H1 (cell line): ENCODE measurements around the gene KATNBL1. TPM values are rescaled to one million over a fixed set of nuclear protein-coding genes. Genes with fewer than 3 reads are reported as not detected.
A peak's percentile ranks its signal among the peaks of the same experiment; 100 is the strongest.

Source experiments
- CTCF ChIA-PET: fragments of 300-600 bp; sonication (Branson Sonifier 250); formaldehyde crosslinking; loops from one replicate; lab custom pipeline; 2021; ENCODE audit not compliant: partially characterized antibody; lab: Charles Lee
- POLR2A ChIA-PET: fragments of 300-600 bp; sonication (Branson Sonifier 250); formaldehyde crosslinking; loops from one replicate; lab custom pipeline; 2021; ENCODE audit warnings: inconsistent platforms; ENCODE audit not compliant: partially characterized antibody; lab: Charles Lee
- DNase-seq, 2 experiments: peaks; one replicate each; pipeline versions ENCODE4 v3.0.0 to v3.0.0-alpha.2; 2010 to 2022; ENCODE audit warnings: low spot score in 2 of 2, low read depth in 1 of 2, mixed read lengths in 1 of 2
- FAIRE-seq: peaks from 2 replicates; lab custom pipeline; 2011; peaks lifted over from hg19 to GRCh38; lab: Jason Lieb, UNC
- H2AFZ ChIP-seq: 2 replicates; pipeline ENCODE4 v1.8.1; 2012; ENCODE audit warnings: low read length, inconsistent platforms
- H2AK5ac ChIP-seq: 2 replicates; pipeline ENCODE4 v1.6.1; 2013; ENCODE audit warnings: low read depth, low read length
- H2BK120ac ChIP-seq: replicated peaks from 2 replicates; pipeline ENCODE3; 2013; ENCODE audit warnings: low read depth, low read length, inconsistent platforms
- H2BK12ac ChIP-seq: 2 replicates; pipeline ENCODE4 v1.6.1; 2013; ENCODE audit warnings: low read depth, low read length
- H2BK15ac ChIP-seq: 2 replicates; pipeline ENCODE4 v1.6.1; 2013; ENCODE audit warnings: low read length
- H2BK20ac ChIP-seq: 2 replicates; pipeline ENCODE4 v1.6.1; 2013; ENCODE audit warnings: low read length
- H2BK5ac ChIP-seq: 2 replicates; pipeline ENCODE4 v1.6.1; 2013; ENCODE audit warnings: low read depth, low read length
- H3K14ac ChIP-seq: 2 replicates; pipeline ENCODE4 v1.6.1; 2013; ENCODE audit warnings: inconsistent platforms; ENCODE audit not compliant: insufficient read length
- H3K18ac ChIP-seq: 2 replicates; pipeline ENCODE4 v1.6.1; 2013; ENCODE audit warnings: low read length; ENCODE audit errors: extremely low read depth
- H3K23ac ChIP-seq: 2 replicates; pipeline ENCODE4 v1.6.1; 2013; ENCODE audit warnings: inconsistent platforms; ENCODE audit not compliant: insufficient read length
- H3K23me2 ChIP-seq: 2 replicates; pipeline ENCODE4 v1.6.1; 2013; ENCODE audit warnings: low read depth, low read length
- H3K27ac ChIP-seq: 2 replicates; pipeline ENCODE4 v1.6.1; 2011; ENCODE audit warnings: low read depth, low read length, inconsistent platforms
- H3K27me3 ChIP-seq, 4 experiments: replicated peaks in 1 of 4; 1 replicate in 1 of 4; 2 replicates in 3 of 4; pipeline versions ENCODE4 v1.6.1 to v1.8.1; 2011 to 2013; ENCODE audit warnings: low read length in 3 of 4, mild to moderate bottlenecking in 3 of 4, inconsistent platforms in 2 of 4, mixed read lengths in 2 of 4, moderate library complexity in 1 of 4; ENCODE audit not compliant: control insufficient read depth in 3 of 4, insufficient read depth in 3 of 4; ENCODE audit errors: extremely low read depth in 1 of 4
- H3K36me3 ChIP-seq, 4 experiments: 2 replicates each; pipeline versions ENCODE4 v1.6.1 to v1.8.1; 2011 to 2013; ENCODE audit warnings: mild to moderate bottlenecking in 4 of 4, low read length in 3 of 4, moderate library complexity in 2 of 4, control low read depth in 1 of 4, inconsistent platforms in 1 of 4; ENCODE audit not compliant: insufficient read depth in 4 of 4, control insufficient read depth in 2 of 4
- H3K4ac ChIP-seq: replicated peaks from 2 replicates; pipeline ENCODE3; 2013; ENCODE audit warnings: low read length, low read depth, mixed read lengths, inconsistent platforms; ENCODE audit not compliant: insufficient read length
- H3K4me1 ChIP-seq, 4 experiments: replicated peaks in 1 of 4; 1 replicate in 1 of 4; 2 replicates in 3 of 4; pipeline versions ENCODE4 v1.6.1 to v1.8.1; 2011 to 2013; ENCODE audit warnings: low read length in 3 of 4, inconsistent platforms in 2 of 4, mixed read lengths in 1 of 4; ENCODE audit not compliant: insufficient read depth in 4 of 4, control insufficient read depth in 3 of 4
- H3K4me2 ChIP-seq, 2 experiments: 2 replicates each; pipeline versions ENCODE4 v1.6.1 to v1.8.1; 2011 to 2013; ENCODE audit warnings: low read depth in 2 of 2, low read length in 2 of 2, control low read depth in 1 of 2, inconsistent platforms in 1 of 2, mild to moderate bottlenecking in 1 of 2; ENCODE audit not compliant: insufficient read depth in 1 of 2
- H3K4me3 ChIP-seq, 4 experiments: fragments of 200-600, 300-600 bp in 1 of 4; sonication (generic), shearing (Covaris generic), sonication (Bioruptor Twin) in 1 of 4; 2 replicates each; pipeline versions ENCODE4 v1.5.1 to v1.8.1; 2011 to 2016; ENCODE audit warnings: low read length in 4 of 4, low read depth in 3 of 4, control low read depth in 2 of 4, inconsistent platforms in 2 of 4, mild to moderate bottlenecking in 2 of 4, mixed read lengths in 1 of 4, moderate library complexity in 1 of 4; ENCODE audit not compliant: insufficient read depth in 2 of 4; ENCODE audit errors: extremely low read depth in 1 of 4
- H3K56ac ChIP-seq: replicated peaks from 2 replicates; pipeline ENCODE3; 2013; ENCODE audit warnings: low read depth, mild to moderate bottlenecking, mixed read lengths, low read length, inconsistent platforms; ENCODE audit not compliant: insufficient read length
- H3K79me1 ChIP-seq: 2 replicates; pipeline ENCODE4 v1.6.1; 2013; ENCODE audit warnings: low read depth, low read length, control low read depth
- H3K79me2 ChIP-seq, 2 experiments: 2 replicates each; pipeline versions ENCODE4 v1.6.1 to v1.8.1; 2012 to 2013; ENCODE audit warnings: low read length in 2 of 2, mild to moderate bottlenecking in 2 of 2, inconsistent platforms in 1 of 2; ENCODE audit not compliant: insufficient read depth in 2 of 2, control insufficient read depth in 1 of 2
- H3K9ac ChIP-seq, 4 experiments: replicated peaks in 1 of 4; 1 replicate in 1 of 4; 2 replicates in 3 of 4; pipeline versions ENCODE4 v1.6.1 to v1.8.1; 2011 to 2013; ENCODE audit warnings: low read depth in 3 of 4, low read length in 3 of 4, control low read depth in 2 of 4, mild to moderate bottlenecking in 2 of 4, moderate library complexity in 2 of 4, inconsistent platforms in 1 of 4; ENCODE audit errors: extremely low read depth in 1 of 4
- H3K9me3 ChIP-seq, 2 experiments: 2 replicates each; pipeline versions ENCODE4 v1.6.1 to v1.8.1; 2012 to 2013; ENCODE audit warnings: mild to moderate bottlenecking in 2 of 2, moderate library complexity in 2 of 2, control low read depth in 1 of 2, inconsistent platforms in 1 of 2, low read depth in 1 of 2, low read length in 1 of 2, mixed read lengths in 1 of 2; ENCODE audit not compliant: insufficient read depth in 2 of 2
- H4K20me1 ChIP-seq, 2 experiments: replicated peaks in 1 of 2; 2 replicates each; pipeline versions ENCODE3 to v1.8.1; 2011 to 2013; ENCODE audit warnings: inconsistent platforms in 2 of 2, low read length in 2 of 2, mild to moderate bottlenecking in 1 of 2; ENCODE audit not compliant: insufficient read depth in 2 of 2, control insufficient read depth in 1 of 2
- H4K5ac ChIP-seq: 2 replicates; pipeline ENCODE4 v1.6.1; 2013; ENCODE audit warnings: low read length, low read depth, mixed read lengths, inconsistent platforms; ENCODE audit not compliant: insufficient read length
- H4K8ac ChIP-seq: 2 replicates; pipeline ENCODE4 v1.8.0; 2013; ENCODE audit warnings: mild to moderate bottlenecking, moderate library complexity, low read length, inconsistent platforms; ENCODE audit not compliant: insufficient read depth; ENCODE audit errors: extremely low read depth
- H4K91ac ChIP-seq: replicated peaks from 2 replicates; pipeline ENCODE3; 2013; ENCODE audit warnings: low read length, mixed read lengths, inconsistent platforms; ENCODE audit not compliant: insufficient read length
- BCL11A ChIP-seq, 2 experiments: IDR thresholded peaks; one replicate each; pipeline ENCODE4 v1.6.1; 2011; ENCODE audit warnings: low read depth in 2 of 2, low read length in 2 of 2, mild to moderate bottlenecking in 2 of 2
- NRF1 ChIP-seq: IDR thresholded peaks from 2 replicates; pipeline ENCODE4 v1.6.1; 2011; ENCODE audit warnings: mild to moderate bottlenecking, low read depth, low read length, improper control_type of control experiment
- SRF ChIP-seq: IDR thresholded peaks from 2 replicates; pipeline ENCODE4 v1.6.1; 2011; ENCODE audit warnings: mild to moderate bottlenecking, low read depth, low read length, moderate library complexity
- WGBS, 2 experiments: shearing (Covaris generic) in 1 of 2; methylation state at CpG; one replicate each; pipeline versions ENCODE4 v1.1.6 to v1.1.7; 2013 to 2015; ENCODE audit warnings: low lambda C conversion rate in 2 of 2, mixed read lengths in 2 of 2, inconsistent platforms in 1 of 2, low coverage in 1 of 2, missing lambda C conversion rate in 1 of 2; ENCODE audit not compliant: insufficient replicate concordance in 2 of 2, insufficient coverage in 1 of 2, insufficient read length in 1 of 2; ENCODE audit errors: extremely low coverage in 1 of 2, missing lambda C conversion rate in 1 of 2; 5-methylcytosine and 5-hydroxymethylcytosine counted together
- polyA plus RNA-seq, 7 experiments: library from polyadenylated mRNA; depleted of rRNA in 3 of 7; stranded (reverse) in 5 of 7; unstranded in 2 of 7; fragments of >200 nt in 5 of 7; fragments of 200-250 nt in 2 of 7; gene quantifications; 1 replicate in 5 of 7; 2 replicates in 1 of 7; 4 replicates in 1 of 7; pipeline versions ENCODE4 v1.2.1 to v1.2.3, GENCODE V29; 2011 to 2013; ENCODE audit warnings: missing spikeins in 2 of 7, mixed read lengths in 2 of 7
- total RNA-seq: library from RNA; stranded (reverse); fragmentation: NEBNext Ultra II Directional; extraction: Animal tissue kit (Norgen Biotek cat#: 25700); gene quantifications from 2 replicates; pipeline ENCODE4 v1.2.1, GENCODE V29; 2021
- TF ChIP-seq, protein P1 (sequence below): IDR thresholded peaks from 2 replicates; pipeline ENCODE4 v1.6.1; 2012; ENCODE audit warnings: inconsistent platforms

Gene KATNBL1
- total and polyA plus RNA-seq, 2 of the 8 experiments (the other 6 are each of a cell fraction or from before 2014, with no cell fraction given), result 14.2 to 51.4 TPM

DNA sequence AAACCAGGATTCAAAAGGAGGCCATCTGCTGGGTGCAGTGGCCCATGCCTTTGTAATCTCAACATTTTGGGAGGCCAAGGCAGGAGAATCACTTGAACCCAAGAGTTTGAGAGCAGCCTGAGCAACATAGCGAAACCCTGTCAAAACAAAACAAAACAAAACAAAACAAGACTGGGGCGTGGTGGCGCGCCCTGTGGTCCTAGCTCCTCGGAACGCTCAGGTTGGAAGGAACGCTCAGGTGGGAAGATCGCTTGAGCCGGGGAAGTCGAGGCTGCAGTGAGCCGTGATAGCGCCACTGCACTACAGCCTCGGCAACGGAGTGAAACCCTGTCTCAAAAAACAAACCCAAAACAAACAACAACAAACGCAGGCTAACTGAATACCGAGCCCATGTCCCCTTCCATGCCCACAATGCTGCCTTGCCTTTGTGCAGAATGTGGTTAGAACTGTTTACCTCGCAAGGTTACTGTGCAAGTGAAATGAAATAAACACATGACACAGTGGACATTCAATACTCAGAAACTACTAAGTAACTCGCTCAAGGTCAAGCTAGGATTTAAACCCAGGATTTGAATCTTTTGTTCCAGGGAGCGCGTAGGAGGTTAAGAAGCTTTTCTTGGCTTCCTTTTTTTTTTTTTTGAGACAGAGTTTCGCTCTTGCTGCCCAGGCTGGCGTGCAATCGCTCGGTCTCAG lies 14.2 kb upstream of the KATNBL1 start:
- Histone ChIP-seq H3K9ac (peak overlapping the region in 3 of 4 experiments; percentile 69 to 80 (median 79); a peak in 6 of 7 replicates), H2AK5ac (peak overlapping the region; percentile 43; the same call in 1 of the 2 replicates), H3K14ac (no peak overlapping the region), H3K27me3 (no peaks in the 10 kb centered on the region), H3K23me2 (peaks cover 7% of the 10 kb centered on the region), H3K4me2 (peak overlapping the region; percentile 90), H4K5ac (peak overlapping the region; percentile 17), H2BK15ac (peak overlapping the region; percentile 46; the same call in 1 of the 2 replicates), H3K18ac (no peak overlapping the region), H2AFZ (no peak overlapping the region; the same call in 1 of the 2 replicates), H3K4me1 (peaks cover 0 to 4% (median 3%) of the 10 kb centered on the region in 4 experiments; a peak in 4 of 7 replicates), H3K36me3 (peaks cover 2 to 13% (median 8%) of the 10 kb centered on the region in 4 experiments; a peak in 6 of 8 replicates), H4K8ac (peak overlapping the region; percentile 96), H3K56ac (peak overlapping the region; percentile 0), H3K79me1 (peaks cover 2% of the 10 kb centered on the region; the same call in 1 of the 2 replicates), H2BK5ac (peak overlapping the region; percentile 90), H2BK20ac (peak overlapping the region; percentile 51), H3K23ac (no peak overlapping the region), H3K4ac (no peak overlapping the region), H3K79me2 (peaks cover 4 to 27% of the 10 kb centered on the region in 2 experiments; a peak in 2 of 4 replicates), H4K91ac (no peak overlapping the region), H3K4me3 (peak overlapping the region; percentile 85 to 100 (median 94); a peak in 7 of 8 replicates), H4K20me1 (peaks cover 0 to 2% of the 10 kb centered on the region in 2 experiments), H2BK120ac (no peak overlapping the region), H3K9me3 (no peaks in the 10 kb centered on the region), H3K27ac (peak overlapping the region; percentile 82), H2BK12ac (peak overlapping the region; percentile 94; the same call in 1 of the 2 replicates)
- WGBS, 2 experiments, result 79% methylated on average over 24 of the region's 24 CpGs; no CpG with 5 or more reads in 1 of the 2 experiments
- ChIA-PET POLR2A (interaction anchor here (0.8 to 2.4 kb wide), 6 partner anchors 9 to 143 kb away, joined by 3 to 13 read pairs (median 4); partner anchors contain the start of genes KATNBL1 and LPCAT4), CTCF (interaction anchor here (0.6 to 1.6 kb wide), 5 partner anchors 10 to 757 kb away, joined by 3 to 7 read pairs (median 4); no protein-coding TSS in a partner anchor)
- FAIRE-seq (no peak), DNase-seq (no peak)
- TF ChIP-seq BCL11A (IDR thresholded peaks at IDR 0.05; ENCODE audit: low read depth in 2 of 2, low read length in 2 of 2) (no peak), NRF1 (no peak), SRF (no peak)
- TF ChIP-seq, protein P1, sequence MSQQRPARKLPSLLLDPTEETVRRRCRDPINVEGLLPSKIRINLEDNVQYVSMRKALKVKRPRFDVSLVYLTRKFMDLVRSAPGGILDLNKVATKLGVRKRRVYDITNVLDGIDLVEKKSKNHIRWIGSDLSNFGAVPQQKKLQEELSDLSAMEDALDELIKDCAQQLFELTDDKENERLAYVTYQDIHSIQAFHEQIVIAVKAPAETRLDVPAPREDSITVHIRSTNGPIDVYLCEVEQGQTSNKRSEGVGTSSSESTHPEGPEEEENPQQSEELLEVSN, result no peak
